Esophagus squamous epithelium (tissue), 4 donors: ENCODE measurements around the gene CNNM4.

Experiments used
- POLR2A ChIP-seq, 4 donors: fragments of 450-650 bp; IDR thresholded peaks; one replicate each; pipeline ENCODE4 v1.6.1; 2017; ENCODE audit warnings: antibody characterized with exemption in 4 of 4, mild to moderate bottlenecking in 4 of 4, moderate library complexity in 3 of 4
- TF ChIP-seq, protein P1 (sequence below), 6 experiments: fragments of 450-650 bp in 4 of 6; fragments of 200-600 bp in 2 of 6; sonication (generic) in 2 of 6; IDR thresholded peaks; one replicate each; pipeline ENCODE4 v1.5.1; 2016 to 2019; ENCODE audit warnings: antibody characterized with exemption in 6 of 6, mild to moderate bottlenecking in 4 of 6, moderate library complexity in 4 of 6

DNA sequence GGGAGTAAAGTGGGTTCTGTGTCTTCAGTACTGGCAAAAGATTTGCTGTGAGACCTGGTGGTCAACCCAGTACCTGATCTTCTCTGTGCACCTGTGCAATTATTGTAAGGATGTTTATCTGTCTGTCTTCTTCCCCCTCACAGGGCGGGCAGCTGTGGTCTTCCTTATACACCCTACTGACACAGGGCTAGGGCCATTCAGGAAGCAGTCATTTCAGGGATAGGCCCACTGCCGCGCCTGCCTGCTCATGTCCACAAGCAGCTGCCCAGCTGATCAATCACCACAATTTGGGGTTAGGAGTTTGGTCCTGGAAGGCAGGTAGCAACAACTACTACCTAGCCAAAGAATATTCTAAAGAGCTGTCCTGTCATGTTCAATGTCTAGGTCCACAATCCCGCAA lies 1.2 kb upstream of the CNNM4 start:
- TF ChIP-seq, protein P1, sequence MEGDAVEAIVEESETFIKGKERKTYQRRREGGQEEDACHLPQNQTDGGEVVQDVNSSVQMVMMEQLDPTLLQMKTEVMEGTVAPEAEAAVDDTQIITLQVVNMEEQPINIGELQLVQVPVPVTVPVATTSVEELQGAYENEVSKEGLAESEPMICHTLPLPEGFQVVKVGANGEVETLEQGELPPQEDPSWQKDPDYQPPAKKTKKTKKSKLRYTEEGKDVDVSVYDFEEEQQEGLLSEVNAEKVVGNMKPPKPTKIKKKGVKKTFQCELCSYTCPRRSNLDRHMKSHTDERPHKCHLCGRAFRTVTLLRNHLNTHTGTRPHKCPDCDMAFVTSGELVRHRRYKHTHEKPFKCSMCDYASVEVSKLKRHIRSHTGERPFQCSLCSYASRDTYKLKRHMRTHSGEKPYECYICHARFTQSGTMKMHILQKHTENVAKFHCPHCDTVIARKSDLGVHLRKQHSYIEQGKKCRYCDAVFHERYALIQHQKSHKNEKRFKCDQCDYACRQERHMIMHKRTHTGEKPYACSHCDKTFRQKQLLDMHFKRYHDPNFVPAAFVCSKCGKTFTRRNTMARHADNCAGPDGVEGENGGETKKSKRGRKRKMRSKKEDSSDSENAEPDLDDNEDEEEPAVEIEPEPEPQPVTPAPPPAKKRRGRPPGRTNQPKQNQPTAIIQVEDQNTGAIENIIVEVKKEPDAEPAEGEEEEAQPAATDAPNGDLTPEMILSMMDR (IDR thresholded peaks at IDR 0.05), result no peak
- TF ChIP-seq POLR2A (IDR thresholded peaks at IDR 0.05), result no peak
